ENCODE results near the gene IFIT1B. TPM values are rescaled to one million over a fixed set of nuclear protein-coding genes. Genes with fewer than 3 reads are reported as not detected.

IFIT1B gene
- total RNA-seq, 1 experiment from 2014 or later, result not detected

DNA sequence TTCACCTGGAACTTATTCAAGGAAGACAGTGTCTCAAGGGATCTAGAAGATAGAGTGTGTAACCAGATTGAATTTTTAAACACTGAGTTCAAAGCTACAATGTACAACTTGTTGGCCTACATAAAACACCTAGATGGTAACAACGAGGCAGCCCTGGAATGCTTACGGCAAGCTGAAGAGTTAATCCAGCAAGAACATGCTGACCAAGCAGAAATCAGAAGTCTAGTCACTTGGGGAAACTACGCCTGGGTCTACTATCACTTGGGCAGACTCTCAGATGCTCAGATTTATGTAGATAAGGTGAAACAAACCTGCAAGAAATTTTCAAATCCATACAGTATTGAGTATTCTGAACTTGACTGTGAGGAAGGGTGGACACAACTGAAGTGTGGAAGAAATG is 39.1 kb upstream of the IFIT1B start:
- TF ChIP-seq NR2C2 (CRISPR knock-in tag; IDR thresholded peaks at IDR 0.05), result no peak
- ChIA-PET CTCF (no interaction called here), POLR2A (no interaction called here)
- H3K4me1 Mint-ChIP-seq, result peaks cover 24% of the 10 kb centered on the region
- DNase-seq (ENCODE audit: low spot score) (no peak), ATAC-seq (no peak)
- no peaks in the 10 kb centered on the region for H3K27me3 Mint-ChIP-seq (ENCODE audit: low read depth)
- H3K27ac Mint-ChIP-seq, result no peak overlapping the region
- H3K9me3 Mint-ChIP-seq, result peaks cover 11% of the 10 kb centered on the region
- H3K4me3 Mint-ChIP-seq, result no peak overlapping the region
- H3K36me3 Mint-ChIP-seq, result peaks cover 5% of the 10 kb centered on the region; the same call in 1 of the 2 replicates

GRCh38 chr10:89339875-89340274 is 38.0 kb upstream of the IFIT1B start:
- TF ChIP-seq JUN (CRISPR knock-in tag; IDR thresholded peaks at IDR 0.05), result no peak
- no peak for TF ChIP-seq NFYB (CRISPR knock-in tag; conservative IDR thresholded peaks at IDR 0.05; ENCODE audit: low read depth)
- no peak for TF ChIP-seq NFATC4 (CRISPR knock-in tag; IDR thresholded peaks at IDR 0.05)
- no peak for TF ChIP-seq SMAD3 (CRISPR knock-in tag; IDR thresholded peaks at IDR 0.05; ENCODE audit: borderline replicate concordance)
- TF ChIP-seq ETV6 (CRISPR knock-in tag; IDR thresholded peaks at IDR 0.05), result no peak
- no peak for TF ChIP-seq ZNF138 (CRISPR knock-in tag; conservative IDR thresholded peaks at IDR 0.05)
- no peak for TF ChIP-seq MXD4 (CRISPR knock-in tag; IDR thresholded peaks at IDR 0.05; ENCODE audit: borderline replicate concordance)
- TF ChIP-seq FOXP1 (CRISPR knock-in tag; IDR thresholded peaks at IDR 0.05; ENCODE audit: borderline replicate concordance), result no peak
- TF ChIP-seq ZBTB21 (CRISPR knock-in tag; IDR thresholded peaks at IDR 0.05; ENCODE audit: borderline replicate concordance), result no peak
- TF ChIP-seq GABPB1 (CRISPR knock-in tag; IDR thresholded peaks at IDR 0.05), result no peak
- TF ChIP-seq SMAD4 (CRISPR knock-in tag; IDR thresholded peaks at IDR 0.05), result no peak
- TF ChIP-seq, protein P1, sequence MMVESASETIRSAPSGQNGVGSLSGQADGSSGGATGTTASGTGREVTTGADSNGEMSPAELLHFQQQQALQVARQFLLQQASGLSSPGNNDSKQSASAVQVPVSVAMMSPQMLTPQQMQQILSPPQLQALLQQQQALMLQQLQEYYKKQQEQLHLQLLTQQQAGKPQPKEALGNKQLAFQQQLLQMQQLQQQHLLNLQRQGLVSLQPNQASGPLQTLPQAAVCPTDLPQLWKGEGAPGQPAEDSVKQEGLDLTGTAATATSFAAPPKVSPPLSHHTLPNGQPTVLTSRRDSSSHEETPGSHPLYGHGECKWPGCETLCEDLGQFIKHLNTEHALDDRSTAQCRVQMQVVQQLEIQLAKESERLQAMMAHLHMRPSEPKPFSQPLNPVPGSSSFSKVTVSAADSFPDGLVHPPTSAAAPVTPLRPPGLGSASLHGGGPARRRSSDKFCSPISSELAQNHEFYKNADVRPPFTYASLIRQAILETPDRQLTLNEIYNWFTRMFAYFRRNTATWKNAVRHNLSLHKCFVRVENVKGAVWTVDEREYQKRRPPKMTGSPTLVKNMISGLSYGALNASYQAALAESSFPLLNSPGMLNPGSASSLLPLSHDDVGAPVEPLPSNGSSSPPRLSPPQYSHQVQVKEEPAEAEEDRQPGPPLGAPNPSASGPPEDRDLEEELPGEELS (CRISPR knock-in tag; IDR thresholded peaks at IDR 0.05), result no peak
- TF ChIP-seq, protein P2, sequence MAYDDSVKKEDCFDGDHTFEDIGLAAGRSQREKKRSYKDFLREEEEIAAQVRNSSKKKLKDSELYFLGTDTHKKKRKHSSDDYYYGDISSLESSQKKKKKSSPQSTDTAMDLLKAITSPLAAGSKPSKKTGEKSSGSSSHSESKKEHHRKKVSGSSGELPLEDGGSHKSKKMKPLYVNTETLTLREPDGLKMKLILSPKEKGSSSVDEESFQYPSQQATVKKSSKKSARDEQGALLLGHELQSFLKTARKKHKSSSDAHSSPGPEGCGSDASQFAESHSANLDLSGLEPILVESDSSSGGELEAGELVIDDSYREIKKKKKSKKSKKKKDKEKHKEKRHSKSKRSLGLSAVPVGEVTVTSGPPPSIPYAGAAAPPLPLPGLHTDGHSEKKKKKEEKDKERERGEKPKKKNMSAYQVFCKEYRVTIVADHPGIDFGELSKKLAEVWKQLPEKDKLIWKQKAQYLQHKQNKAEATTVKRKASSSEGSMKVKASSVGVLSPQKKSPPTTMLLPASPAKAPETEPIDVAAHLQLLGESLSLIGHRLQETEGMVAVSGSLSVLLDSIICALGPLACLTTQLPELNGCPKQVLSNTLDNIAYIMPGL (CRISPR knock-in tag; IDR thresholded peaks at IDR 0.05), result no peak
- no peak for TF ChIP-seq ZNF219 (CRISPR knock-in tag; IDR thresholded peaks at IDR 0.05; ENCODE audit: borderline replicate concordance)
- TF ChIP-seq TP53 (CRISPR knock-in tag; IDR thresholded peaks at IDR 0.05), result no peak
- TF ChIP-seq, protein P3, sequence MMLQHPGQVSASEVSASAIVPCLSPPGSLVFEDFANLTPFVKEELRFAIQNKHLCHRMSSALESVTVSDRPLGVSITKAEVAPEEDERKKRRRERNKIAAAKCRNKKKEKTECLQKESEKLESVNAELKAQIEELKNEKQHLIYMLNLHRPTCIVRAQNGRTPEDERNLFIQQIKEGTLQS (CRISPR knock-in tag; conservative IDR thresholded peaks at IDR 0.05), result no peak
- TF ChIP-seq ZBTB43 (CRISPR knock-in tag; IDR thresholded peaks at IDR 0.05), result no peak
- TF ChIP-seq, protein P4, sequence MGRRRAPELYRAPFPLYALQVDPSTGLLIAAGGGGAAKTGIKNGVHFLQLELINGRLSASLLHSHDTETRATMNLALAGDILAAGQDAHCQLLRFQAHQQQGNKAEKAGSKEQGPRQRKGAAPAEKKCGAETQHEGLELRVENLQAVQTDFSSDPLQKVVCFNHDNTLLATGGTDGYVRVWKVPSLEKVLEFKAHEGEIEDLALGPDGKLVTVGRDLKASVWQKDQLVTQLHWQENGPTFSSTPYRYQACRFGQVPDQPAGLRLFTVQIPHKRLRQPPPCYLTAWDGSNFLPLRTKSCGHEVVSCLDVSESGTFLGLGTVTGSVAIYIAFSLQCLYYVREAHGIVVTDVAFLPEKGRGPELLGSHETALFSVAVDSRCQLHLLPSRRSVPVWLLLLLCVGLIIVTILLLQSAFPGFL (CRISPR knock-in tag; IDR thresholded peaks at IDR 0.05; ENCODE audit: borderline replicate concordance), result no peak
- no peak for TF ChIP-seq ZNF671 (CRISPR knock-in tag; IDR thresholded peaks at IDR 0.05)
- CTCF ChIA-PET, result interaction anchor here (0.7 kb wide), 1 partner anchor 428 kb away, joined by 3 read pairs; no protein-coding TSS in a partner anchor
- ATAC-seq (no peak; the same call in 1 of the 2 replicates), DNase-seq (ENCODE audit: low spot score) (no peak)
- POLR2A ChIA-PET, result no interaction called here
- Mint-ChIP-seq H3K27ac (peak overlapping the region; percentile 81), H3K36me3 (peaks cover 5% of the 10 kb centered on the region; the same call in 1 of the 2 replicates), H3K27me3 (ENCODE audit: low read depth) (no peaks in the 10 kb centered on the region), H3K4me3 (no peak overlapping the region), H3K9me3 (peaks cover 11% of the 10 kb centered on the region), H3K4me1 (peaks cover 25% of the 10 kb centered on the region)

Data from WTC11 (cell line).